ENCODE results near the gene TXNIP. TPM values are rescaled to one million over a fixed set of nuclear protein-coding genes. Genes with fewer than 3 reads are reported as not detected.

TXNIP gene
- total and polyA plus RNA-seq, 12 donors = 202 to 2,069 (median 743) TPM

DNA sequence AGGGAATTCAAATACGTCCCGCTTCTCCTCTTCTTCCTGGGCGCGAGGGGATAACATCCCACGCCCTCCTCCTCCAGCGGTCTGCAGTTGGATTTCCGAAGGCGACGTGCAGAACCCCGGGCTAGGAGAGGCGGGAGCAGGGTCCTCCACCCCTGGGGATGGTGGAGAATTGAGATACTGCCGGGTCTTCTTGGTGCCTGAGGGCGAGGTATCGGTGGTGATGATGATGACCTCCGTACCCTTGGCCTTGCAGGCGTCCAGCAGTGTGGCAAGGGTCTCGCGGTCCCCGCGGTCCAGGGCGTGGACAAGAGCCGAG, 35.3 kb downstream of the TXNIP start:
- 1 to 4% (median 2%) methylated on average over 11 to 22 of the region's 22 CpGs; no CpG with 5 or more reads in 1 of the 4 donors for WGBS, 4 donors
- H3K4me1 ChIP-seq (replicated peaks in 1 of 2) = peaks cover 35 to 60% of the 10 kb centered on the region in 2 donors
- peak in 2 of 7 donors; percentile 16 to 43 for DNase-seq

DNA sequence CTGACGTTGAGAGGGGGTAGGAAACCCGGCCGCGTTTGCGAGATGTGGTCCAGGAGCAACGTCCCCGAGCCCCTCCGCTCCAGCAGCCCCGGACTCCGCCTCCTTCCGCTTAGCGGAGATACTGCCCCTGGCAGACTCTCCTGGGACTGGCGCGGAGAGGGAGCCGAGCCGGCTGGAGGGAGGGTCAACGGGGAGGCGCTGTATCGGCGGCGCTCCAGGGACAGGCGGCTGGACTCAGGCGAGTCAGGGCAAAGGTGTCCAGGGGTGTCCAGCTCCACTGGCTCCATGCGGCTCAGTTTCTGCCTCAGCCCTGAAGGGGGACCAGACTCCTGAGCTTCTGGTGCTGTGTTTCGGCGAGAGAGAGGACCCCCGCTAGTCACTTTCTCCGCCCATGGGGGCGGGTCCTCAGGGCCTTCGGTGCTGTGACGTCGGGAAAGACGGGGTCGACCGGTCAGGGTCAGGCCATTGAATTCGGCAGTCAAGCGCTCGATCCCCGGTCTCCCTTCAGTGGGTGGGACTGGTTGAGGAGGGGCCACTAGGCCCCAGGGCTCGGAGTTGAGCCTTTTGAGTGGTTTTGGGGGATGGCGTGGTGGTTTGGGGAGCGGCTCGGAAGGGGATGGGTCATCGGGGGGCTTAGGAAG, 35.8 kb downstream of the TXNIP start:
- WGBS, 4 donors = 0 to 2% (median 1%) methylated on average over 10 to 44 of the region's 44 CpGs; no CpG with 5 or more reads in 1 of the 4 donors
- peak overlapping the region; percentile 2 to 63 (median 40) for H3K4me3 ChIP-seq
- no peaks in the 10 kb centered on the region for H3K27me3 ChIP-seq
- H3K27ac ChIP-seq = peak overlapping the region in 4 of 5 donors; percentile 62 to 99 (median 80)
- peak; percentile 43 to 74 for TF ChIP-seq POLR2A (IDR thresholded peaks at IDR 0.05)
- TF ChIP-seq, protein P1, sequence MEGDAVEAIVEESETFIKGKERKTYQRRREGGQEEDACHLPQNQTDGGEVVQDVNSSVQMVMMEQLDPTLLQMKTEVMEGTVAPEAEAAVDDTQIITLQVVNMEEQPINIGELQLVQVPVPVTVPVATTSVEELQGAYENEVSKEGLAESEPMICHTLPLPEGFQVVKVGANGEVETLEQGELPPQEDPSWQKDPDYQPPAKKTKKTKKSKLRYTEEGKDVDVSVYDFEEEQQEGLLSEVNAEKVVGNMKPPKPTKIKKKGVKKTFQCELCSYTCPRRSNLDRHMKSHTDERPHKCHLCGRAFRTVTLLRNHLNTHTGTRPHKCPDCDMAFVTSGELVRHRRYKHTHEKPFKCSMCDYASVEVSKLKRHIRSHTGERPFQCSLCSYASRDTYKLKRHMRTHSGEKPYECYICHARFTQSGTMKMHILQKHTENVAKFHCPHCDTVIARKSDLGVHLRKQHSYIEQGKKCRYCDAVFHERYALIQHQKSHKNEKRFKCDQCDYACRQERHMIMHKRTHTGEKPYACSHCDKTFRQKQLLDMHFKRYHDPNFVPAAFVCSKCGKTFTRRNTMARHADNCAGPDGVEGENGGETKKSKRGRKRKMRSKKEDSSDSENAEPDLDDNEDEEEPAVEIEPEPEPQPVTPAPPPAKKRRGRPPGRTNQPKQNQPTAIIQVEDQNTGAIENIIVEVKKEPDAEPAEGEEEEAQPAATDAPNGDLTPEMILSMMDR (IDR thresholded peaks at IDR 0.05) = peak in 4 of 6 experiments; percentile 4 to 38 (median 29)
- H3K4me1 ChIP-seq (replicated peaks in 1 of 2) = peaks cover 40 to 62% of the 10 kb centered on the region in 2 donors
- intact Hi-C loops (cut with DNase I) = loop anchor here in 1 of 2 donors (10.0 kb wide), 1 partner anchor 74 kb away; no protein-coding TSS in a partner anchor
- DNase-seq = peak; percentile 77 to 88 (median 82)
- H3K9me3 ChIP-seq (replicated peaks in 1 of 3) = no peaks in the 10 kb centered on the region
- H3K36me3 ChIP-seq (replicated peaks in 1 of 2) = no peaks in the 10 kb centered on the region

More for the DNA sequence above, 35.3 kb downstream of the TXNIP start:
- peak overlapping the region in 4 of 5 donors; percentile 62 to 99 (median 80) for H3K27ac ChIP-seq
- H3K9me3 ChIP-seq (replicated peaks in 1 of 3) = no peaks in the 10 kb centered on the region
- intact Hi-C loops (cut with DNase I) = loop anchor here in 1 of 2 donors (10.0 kb wide), 1 partner anchor 74 kb away; no protein-coding TSS in a partner anchor
- no peaks in the 10 kb centered on the region for H3K27me3 ChIP-seq
- H3K36me3 ChIP-seq (replicated peaks in 1 of 2) = no peaks in the 10 kb centered on the region
- peak overlapping the region; percentile 7 to 63 (median 40) for H3K4me3 ChIP-seq
- no peak for TF ChIP-seq POLR2A (IDR thresholded peaks at IDR 0.05)
- TF ChIP-seq, protein P1 (IDR thresholded peaks at IDR 0.05) = no peak

DNA sequence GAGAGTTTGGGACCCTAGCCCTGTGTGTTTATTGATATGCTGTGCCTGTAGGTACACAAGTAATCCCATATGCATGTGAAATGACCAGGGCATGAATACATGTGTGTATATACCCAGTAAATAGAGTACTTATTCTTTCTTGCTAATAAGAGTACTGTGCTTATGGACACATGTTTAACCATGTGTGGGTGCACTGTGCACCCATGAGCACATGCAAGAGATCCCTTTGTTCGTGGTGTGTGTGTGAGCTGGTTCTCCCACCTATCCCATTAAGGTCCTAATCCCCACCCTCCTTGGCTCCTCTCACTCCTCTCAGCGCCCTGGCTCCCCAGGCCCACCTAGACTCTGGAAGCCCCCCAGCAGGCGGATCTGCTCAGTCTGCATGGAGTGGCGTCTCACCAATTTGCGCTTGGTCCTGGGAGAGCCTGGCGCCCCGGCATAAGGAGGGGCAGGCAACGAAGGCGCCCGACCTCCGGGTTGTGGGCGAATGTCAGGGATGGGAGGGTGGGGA, 36.4 kb downstream of the TXNIP start:
- no peak for DNase-seq
- TF ChIP-seq POLR2A (IDR thresholded peaks at IDR 0.05) = no peak
- TF ChIP-seq, protein P1 (IDR thresholded peaks at IDR 0.05) = no peak
- Histone ChIP-seq H3K4me1 (replicated peaks in 1 of 2) (peaks cover 45 to 62% of the 10 kb centered on the region in 2 donors), H3K27ac (peak overlapping the region in 4 of 5 donors; percentile 62 to 99 (median 80)), H3K36me3 (replicated peaks in 1 of 2) (no peaks in the 10 kb centered on the region), H3K9me3 (replicated peaks in 1 of 3) (no peaks in the 10 kb centered on the region), H3K27me3 (no peaks in the 10 kb centered on the region), H3K4me3 (peak overlapping the region in 2 of 4 donors; percentile 51 to 63)
- 6 to 10% (median 9%) methylated on average over 7 to 12 of the region's 12 CpGs for WGBS, 4 donors
- intact Hi-C loops (cut with DNase I) = loop anchor here in 1 of 2 donors (10.0 kb wide), 1 partner anchor 75 kb away; no protein-coding TSS in a partner anchor

DNA sequence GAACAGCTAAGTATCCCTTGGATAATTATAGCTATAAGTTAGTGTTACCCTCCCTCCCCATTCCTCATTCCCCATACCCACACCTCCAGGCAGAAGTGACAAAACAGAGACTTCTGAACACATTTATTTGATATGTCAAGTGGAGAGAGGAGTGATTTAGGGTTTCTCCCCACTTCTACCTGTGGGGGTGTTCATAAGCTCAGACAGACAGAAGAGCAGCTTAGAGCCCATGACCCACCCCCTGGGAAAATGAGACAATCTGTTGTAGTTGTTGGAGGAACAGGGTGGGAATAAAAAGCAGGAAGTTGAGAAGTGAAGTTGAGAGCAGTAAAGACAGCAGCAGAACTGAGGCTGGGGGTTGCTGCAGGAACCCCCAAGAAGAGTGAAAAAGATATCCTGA, 37.0 kb downstream of the TXNIP start:
- Histone ChIP-seq H3K4me1 (replicated peaks in 1 of 2) (peaks cover 52 to 66% of the 10 kb centered on the region in 2 donors), H3K27ac (peak overlapping the region in 2 of 5 donors; percentile 92 to 99), H3K9me3 (replicated peaks in 1 of 3) (no peaks in the 10 kb centered on the region), H3K27me3 (no peaks in the 10 kb centered on the region), H3K36me3 (replicated peaks in 1 of 2) (no peaks in the 10 kb centered on the region), H3K4me3 (no peak overlapping the region)
- DNase-seq = no peak
- TF ChIP-seq POLR2A (IDR thresholded peaks at IDR 0.05) = no peak
- TF ChIP-seq, protein P1 (IDR thresholded peaks at IDR 0.05) = no peak
- intact Hi-C loops (cut with DNase I) = no loop called here
